Right atrium auricular region (tissue), 2 donors: ENCODE results near the gene PRKG2. TPM values are rescaled to one million over a fixed set of nuclear protein-coding genes. Genes with fewer than 3 reads are reported as not detected.

Experiments
- DNase-seq: peaks from one replicate; pipeline ENCODE4 v3.0.0-alpha.2; 2019; ENCODE audit warnings: low spot score
- H3K27ac ChIP-seq, 2 donors: fragments of 200-600 bp; sonication (generic); 1 replicate in 1 of 2; 2 replicates in 1 of 2; pipeline ENCODE4 v1.5.1; 2016 to 2019
- H3K27me3 ChIP-seq, 2 donors: fragments of 200-600 bp; sonication (generic); one replicate each; pipeline versions ENCODE4 v1.5.1 to v1.6.0; 2017 to 2019
- H3K36me3 ChIP-seq: fragments of 200-600 bp; sonication (generic); one replicate; pipeline ENCODE4 v1.5.1; 2016
- H3K4me1 ChIP-seq, 2 donors: fragments of 200-600 bp; sonication (generic); one replicate each; pipeline versions ENCODE4 v1.5.1 to v1.6.0; 2017 to 2019
- H3K4me3 ChIP-seq, 2 donors: fragments of 200-600 bp; sonication (generic); 1 replicate in 1 of 2; 2 replicates in 1 of 2; pipeline ENCODE4 v1.5.1; 2017 to 2019; ENCODE audit warnings: mild to moderate bottlenecking in 1 of 2, moderate library complexity in 1 of 2
- H3K9me3 ChIP-seq, 2 donors: fragments of 200-600 bp; sonication (generic); one replicate each; pipeline ENCODE4 v1.5.1; 2019
- CTCF ChIP-seq, 2 donors: fragments of 200-600 bp; sonication (generic); IDR thresholded peaks; one replicate each; pipeline ENCODE4 v1.5.1; 2019; ENCODE audit warnings: antibody characterized with exemption in 2 of 2
- total RNA-seq, 2 donors: library from RNA; depleted of rRNA; stranded (reverse); fragments of >200 nt; gene quantifications; one replicate each; pipeline ENCODE4 v1.1.0, GENCODE V29; 2016

PRKG2 gene
- total RNA-seq, 2 donors from 2014 or later, result 2.5 to 20.7 TPM

- H3K4me1 ChIP-seq, result peaks cover 0 to 4% of the 10 kb centered on the region in 2 donors
- no peak overlapping the region for H3K27ac ChIP-seq
- DNase-seq, result no peak
- H3K36me3 ChIP-seq, result no peaks in the 10 kb centered on the region
- no peak overlapping the region for H3K4me3 ChIP-seq
- TF ChIP-seq CTCF (IDR thresholded peaks at IDR 0.05), result no peak
- H3K9me3 ChIP-seq, result no peaks in the 10 kb centered on the region
- no peaks in the 10 kb centered on the region for H3K27me3 ChIP-seq
Measured at GRCh38 chr4:81085291-81085690, 129.7 kb downstream of the PRKG2 start.

GRCh38 chr4:81084634-81085033 lies 130.4 kb downstream of the PRKG2 start:
- TF ChIP-seq CTCF (IDR thresholded peaks at IDR 0.05), result no peak
- Histone ChIP-seq H3K27ac (no peak overlapping the region), H3K36me3 (no peaks in the 10 kb centered on the region), H3K4me1 (peaks cover 0 to 4% of the 10 kb centered on the region in 2 donors), H3K4me3 (no peak overlapping the region), H3K27me3 (no peaks in the 10 kb centered on the region), H3K9me3 (no peaks in the 10 kb centered on the region)
- DNase-seq, result no peak

GRCh38 chr4:81084029-81084428 lies 131.0 kb downstream of the PRKG2 start:
- Histone ChIP-seq H3K36me3 (no peaks in the 10 kb centered on the region), H3K27me3 (no peaks in the 10 kb centered on the region), H3K27ac (no peak overlapping the region), H3K9me3 (no peaks in the 10 kb centered on the region), H3K4me1 (peaks cover 0 to 4% of the 10 kb centered on the region in 2 donors), H3K4me3 (no peak overlapping the region)
- DNase-seq, result no peak
- TF ChIP-seq CTCF (IDR thresholded peaks at IDR 0.05), result peak in 1 of 2 donors; percentile 36

GRCh38 chr4:81081156-81081555 lies 133.9 kb downstream of the PRKG2 start:
- Histone ChIP-seq H3K4me3 (no peak overlapping the region), H3K4me1 (no peaks in the 10 kb centered on the region), H3K36me3 (no peaks in the 10 kb centered on the region), H3K9me3 (no peaks in the 10 kb centered on the region), H3K27ac (no peak overlapping the region), H3K27me3 (no peaks in the 10 kb centered on the region)
- TF ChIP-seq CTCF (IDR thresholded peaks at IDR 0.05), result no peak
- no peak for DNase-seq

- H3K9me3 ChIP-seq, result no peaks in the 10 kb centered on the region
- no peak overlapping the region for H3K27ac ChIP-seq
- no peaks in the 10 kb centered on the region for H3K27me3 ChIP-seq
- no peak overlapping the region for H3K4me3 ChIP-seq
- no peak for TF ChIP-seq CTCF (IDR thresholded peaks at IDR 0.05)
- H3K36me3 ChIP-seq, result no peaks in the 10 kb centered on the region
- DNase-seq, result no peak
- no peaks in the 10 kb centered on the region for H3K4me1 ChIP-seq
Measured at GRCh38 chr4:81071013-81071412, 144.0 kb downstream of the PRKG2 start.

GRCh38 chr4:81069706-81070331 lies 145.2 kb downstream of the PRKG2 start:
- peak; percentile 80 for DNase-seq
- Histone ChIP-seq H3K27ac (no peak overlapping the region), H3K27me3 (no peaks in the 10 kb centered on the region)

More at GRCh38 chr4:81069706-81070331, 145.2 kb downstream of the PRKG2 start:
- TF ChIP-seq CTCF (IDR thresholded peaks at IDR 0.05), result peak; percentile 84 to 93
- no peaks in the 10 kb centered on the region for H3K9me3 ChIP-seq
- H3K4me3 ChIP-seq, result no peak overlapping the region
- H3K36me3 ChIP-seq, result no peaks in the 10 kb centered on the region
- no peaks in the 10 kb centered on the region for H3K4me1 ChIP-seq
